ENCODE data around the gene UBE2G2.

UBE2G2 gene

GRCh38 chr21:44791246-44791645 lies 10.4 kb downstream of the UBE2G2 start:
- TF ChIP-seq TAF1 (IDR thresholded peaks at IDR 0.05; ENCODE audit: low read depth) (no peak), EP300 (IDR thresholded peaks at IDR 0.05; ENCODE audit: borderline replicate concordance) (no peak), ZBTB7A (IDR thresholded peaks at IDR 0.05; ENCODE audit: low read depth) (no peak), REST (IDR thresholded peaks at IDR 0.05; ENCODE audit: low read depth) (no peak), TCF12 (IDR thresholded peaks at IDR 0.05; ENCODE audit: low read depth) (no peak), RAD21 (IDR thresholded peaks at IDR 0.05; ENCODE audit: low read depth) (no peak), NFIC (IDR thresholded peaks at IDR 0.05) (no peak), USF1 (IDR thresholded peaks at IDR 0.05) (no peak), MAX (IDR thresholded peaks at IDR 0.05) (no peak), YY1 (IDR thresholded peaks at IDR 0.05; ENCODE audit: low read depth) (no peak), CEBPB (IDR thresholded peaks at IDR 0.05) (no peak), TEAD4 (IDR thresholded peaks at IDR 0.05) (no peak), FOXM1 (IDR thresholded peaks at IDR 0.05; ENCODE audit: borderline replicate concordance, low read depth) (no peak), EGR1 (IDR thresholded peaks at IDR 0.05) (no peak), CREB1 (IDR thresholded peaks at IDR 0.05; ENCODE audit: low read depth) (no peak)

- TF ChIP-seq YY1 (IDR thresholded peaks at IDR 0.05; ENCODE audit: low read depth) (no peak), TEAD4 (IDR thresholded peaks at IDR 0.05) (no peak), FOXM1 (IDR thresholded peaks at IDR 0.05; ENCODE audit: borderline replicate concordance, low read depth) (no peak), ZBTB7A (IDR thresholded peaks at IDR 0.05; ENCODE audit: low read depth) (no peak), CEBPB (IDR thresholded peaks at IDR 0.05) (no peak), EGR1 (IDR thresholded peaks at IDR 0.05) (no peak), CREB1 (IDR thresholded peaks at IDR 0.05; ENCODE audit: low read depth) (no peak), TAF1 (IDR thresholded peaks at IDR 0.05; ENCODE audit: low read depth) (no peak), RAD21 (IDR thresholded peaks at IDR 0.05; ENCODE audit: low read depth) (no peak), EP300 (IDR thresholded peaks at IDR 0.05; ENCODE audit: borderline replicate concordance) (no peak), USF1 (IDR thresholded peaks at IDR 0.05) (no peak), TCF12 (IDR thresholded peaks at IDR 0.05; ENCODE audit: low read depth) (no peak), MAX (IDR thresholded peaks at IDR 0.05) (no peak), REST (IDR thresholded peaks at IDR 0.05; ENCODE audit: low read depth) (no peak)
Measured at GRCh38 chr21:44790368-44790767, 11.3 kb downstream of the UBE2G2 start.

- no peak for TF ChIP-seq MAX (IDR thresholded peaks at IDR 0.05)
- no peak for TF ChIP-seq CREB1 (IDR thresholded peaks at IDR 0.05; ENCODE audit: low read depth)
- no peak for TF ChIP-seq USF1 (IDR thresholded peaks at IDR 0.05)
- TF ChIP-seq EGR1 (IDR thresholded peaks at IDR 0.05) = no peak
- TF ChIP-seq FOXM1 (IDR thresholded peaks at IDR 0.05; ENCODE audit: borderline replicate concordance, low read depth) = no peak
- no peak for TF ChIP-seq RAD21 (IDR thresholded peaks at IDR 0.05; ENCODE audit: low read depth)
- no peak for TF ChIP-seq TAF1 (IDR thresholded peaks at IDR 0.05; ENCODE audit: low read depth)
- TF ChIP-seq TCF12 (IDR thresholded peaks at IDR 0.05; ENCODE audit: low read depth) = no peak
- TF ChIP-seq YY1 (IDR thresholded peaks at IDR 0.05; ENCODE audit: low read depth) = no peak
- no peak for TF ChIP-seq EP300 (IDR thresholded peaks at IDR 0.05; ENCODE audit: borderline replicate concordance)
- no peak for TF ChIP-seq CEBPB (IDR thresholded peaks at IDR 0.05)
- TF ChIP-seq REST (IDR thresholded peaks at IDR 0.05; ENCODE audit: low read depth) = no peak
- TF ChIP-seq TEAD4 (IDR thresholded peaks at IDR 0.05) = no peak
- no peak for TF ChIP-seq NFIC (IDR thresholded peaks at IDR 0.05)
- TF ChIP-seq ZBTB7A (IDR thresholded peaks at IDR 0.05; ENCODE audit: low read depth) = no peak
Measured at GRCh38 chr21:44789880-44790279, 11.7 kb downstream of the UBE2G2 start.

Data from Ishikawa (cell line).